Measurements from ENCODE around the gene KCNN3.

- TF ChIP-seq ZNF565 (CRISPR knock-in tag; conservative IDR thresholded peaks at IDR 0.05; ENCODE audit: low read depth) (no peak), RARB (CRISPR knock-in tag; IDR thresholded peaks at IDR 0.05) (no peak), PATZ1 (CRISPR knock-in tag; IDR thresholded peaks at IDR 0.05; ENCODE audit: borderline replicate concordance) (no peak), TOX (CRISPR knock-in tag; IDR thresholded peaks at IDR 0.05; ENCODE audit: borderline replicate concordance) (no peak), ARNTL (CRISPR knock-in tag; IDR thresholded peaks at IDR 0.05; ENCODE audit: borderline replicate concordance, low read depth) (no peak), BACH2 (CRISPR knock-in tag; IDR thresholded peaks at IDR 0.05; ENCODE audit: borderline replicate concordance) (no peak), SNAI2 (CRISPR knock-in tag; IDR thresholded peaks at IDR 0.05) (no peak), ZNF70 (CRISPR knock-in tag; IDR thresholded peaks at IDR 0.05) (no peak)
Measured at GRCh38 chr1:154837034-154837671, 32.9 kb downstream of the KCNN3 start.

All from SK-N-SH treated with all-trans-retinoic acid at 6 μM for 48 hours (cell line).